Measurements from ENCODE around the gene CYBRD1.
"Not testable (repeated sequence)": the region's sequence is repeated elsewhere in the genome, so short reads cannot be mapped to it uniquely, and the experiment has no call there.

- TF ChIP-seq POLR2A (IDR thresholded peaks at IDR 0.05); CTCF (IDR thresholded peaks at IDR 0.05 in 4 of 5, conservative IDR thresholded peaks at IDR 0.05 in 1 of 5): not testable (repeated sequence)
Measured at GRCh38 chr2:171497664-171498063, 24.6 kb upstream of the CYBRD1 start.

All from gastrocnemius medialis (tissue), 4 donors.